ENCODE measurements around the gene LOXHD1.

DNA sequence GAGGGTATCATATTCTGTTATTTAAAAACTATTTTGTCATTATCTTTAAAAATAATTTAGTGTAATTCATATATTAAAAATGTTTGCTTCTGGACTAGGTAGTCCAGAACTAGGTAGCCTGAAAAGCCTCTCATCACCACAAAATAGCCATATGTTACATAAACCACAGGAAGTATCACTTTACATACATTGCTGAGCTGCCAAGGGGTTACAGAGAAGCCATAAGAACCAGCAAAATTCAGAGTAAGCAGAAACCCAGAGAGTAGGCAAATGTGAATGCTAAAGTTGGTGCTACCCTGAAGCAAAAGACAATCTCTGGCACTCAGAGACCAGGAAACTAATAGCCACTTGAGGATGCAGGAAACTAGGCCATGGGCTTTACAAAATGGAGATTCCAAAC is 60.9 kb downstream of the LOXHD1 start:
- no peak for TF ChIP-seq ZC3H4 (CRISPR knock-in tag; IDR thresholded peaks at IDR 0.05; ENCODE audit: borderline replicate concordance)
- TF ChIP-seq NCOA1 (CRISPR knock-in tag; IDR thresholded peaks at IDR 0.05) = no peak
